MM.1S (cell line): ENCODE data around the gene ZBTB38.

Experiments
- EZH2 ChIP-seq: fragments of 300-600 bp; sonication (generic); optimal IDR thresholded peaks from 2 replicates; pipeline ENCODE3; 2017; ENCODE audit warnings: low read depth, mild to moderate bottlenecking, antibody characterized with exemption, low read length, mixed read lengths
- EZH2phosphoT487 ChIP-seq: fragments of 300-600 bp; sonication (generic); IDR thresholded peaks from 2 replicates; pipeline ENCODE4 v1.6.1; 2018; ENCODE audit warnings: antibody characterized with exemption, low read length

- TF ChIP-seq EZH2phosphoT487 (no peak), EZH2 (no peak)
Observed at GRCh38 chr3:141405025-141405424, 36.7 kb downstream of the ZBTB38 start.
